Mucosa of descending colon (tissue), 3 donors: Measurements from ENCODE around the gene DNM1. TPM values are rescaled to one million over a fixed set of nuclear protein-coding genes. Genes with fewer than 3 reads are reported as not detected.

Source experiments
- ATAC-seq: fragments of 200-7000 bp; cut with Tn5 transposase; one replicate; pipeline ENCODE4 v1.9.1; 2020; ENCODE audit warnings: mild to moderate bottlenecking, moderate library complexity
- DNase-seq, 3 donors: peaks; one replicate each; pipeline ENCODE4 v3.0.0-alpha.2; 2020
- H3K36me3 ChIP-seq: fragments of 200-600 bp; one replicate; pipeline ENCODE4 v1.8.0; 2021; ENCODE audit warnings: low read depth, mild to moderate bottlenecking
- H3K4me1 ChIP-seq: fragments of 200-600 bp; one replicate; pipeline ENCODE4 v1.8.0; 2021; ENCODE audit warnings: low read depth, mild to moderate bottlenecking
- H3K4me3 ChIP-seq: fragments of 200-600 bp; one replicate; pipeline ENCODE4 v1.8.0; 2021; ENCODE audit warnings: mild to moderate bottlenecking
- H3K9me3 ChIP-seq: fragments of 200-600 bp; one replicate; pipeline ENCODE4 v1.8.0; 2021; ENCODE audit warnings: mild to moderate bottlenecking
- intact Hi-C, 2 donors: fragments of 100-400 bp; cut with DNase I in 1 of 2; cut with micrococcal nuclease in 1 of 2; formaldehyde crosslinking; loops; one replicate each; pipeline versions ENCODE4 v1.11.0 to v1.11.1; 2022; cut with DNase I, micrococcal nuclease
- total RNA-seq, 3 donors: library from RNA; stranded (reverse); fragmentation: NEBNext Ultra II Directional in 2 of 3; extraction: Animal tissue kit (Norgen Biotek cat#: 25700) in 2 of 3; gene quantifications; one replicate each; pipeline versions ENCODE4 v1.2.1 to v1.2.4, GENCODE V29; 2021 to 2023
- TF ChIP-seq, protein P1 (sequence below): fragments of 200-600 bp; IDR thresholded peaks from one replicate; pipeline ENCODE4 v1.8.0; 2022; ENCODE audit warnings: antibody characterized with exemption, mild to moderate bottlenecking
- donor health status: DM: no; HTN: no; CAD: no; lungs with moderate emphysema.
- donor health status: DM: no; HTN: no; CAD: no.
- donor health status: DM: no; HTN: yes; CAD: no.

The DNM1 gene
- total RNA-seq, 3 donors from 2014 or later: 4.0 to 19.0 (median 6.7) TPM

DNA sequence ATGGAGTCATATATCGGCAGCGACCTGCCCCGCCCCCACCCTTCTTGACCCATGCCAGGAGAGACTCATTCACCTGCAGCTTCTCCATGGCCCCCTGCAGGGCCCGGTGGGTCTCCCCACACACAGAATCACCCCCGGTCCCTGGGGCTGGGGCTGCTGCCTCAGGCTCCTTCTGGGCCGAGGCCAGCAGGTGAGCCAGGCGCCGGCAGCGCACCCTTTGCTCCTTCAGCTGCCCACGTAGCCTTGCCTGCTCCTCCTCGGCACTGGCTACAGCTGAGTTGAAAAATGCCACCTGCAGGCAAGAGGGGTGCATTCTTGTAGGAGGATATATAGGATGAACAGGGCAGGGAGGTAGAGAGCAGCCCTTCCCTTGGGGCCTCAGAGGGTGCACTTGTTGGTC lies 54.7 kb downstream of the DNM1 start:
- TF ChIP-seq, protein P1, sequence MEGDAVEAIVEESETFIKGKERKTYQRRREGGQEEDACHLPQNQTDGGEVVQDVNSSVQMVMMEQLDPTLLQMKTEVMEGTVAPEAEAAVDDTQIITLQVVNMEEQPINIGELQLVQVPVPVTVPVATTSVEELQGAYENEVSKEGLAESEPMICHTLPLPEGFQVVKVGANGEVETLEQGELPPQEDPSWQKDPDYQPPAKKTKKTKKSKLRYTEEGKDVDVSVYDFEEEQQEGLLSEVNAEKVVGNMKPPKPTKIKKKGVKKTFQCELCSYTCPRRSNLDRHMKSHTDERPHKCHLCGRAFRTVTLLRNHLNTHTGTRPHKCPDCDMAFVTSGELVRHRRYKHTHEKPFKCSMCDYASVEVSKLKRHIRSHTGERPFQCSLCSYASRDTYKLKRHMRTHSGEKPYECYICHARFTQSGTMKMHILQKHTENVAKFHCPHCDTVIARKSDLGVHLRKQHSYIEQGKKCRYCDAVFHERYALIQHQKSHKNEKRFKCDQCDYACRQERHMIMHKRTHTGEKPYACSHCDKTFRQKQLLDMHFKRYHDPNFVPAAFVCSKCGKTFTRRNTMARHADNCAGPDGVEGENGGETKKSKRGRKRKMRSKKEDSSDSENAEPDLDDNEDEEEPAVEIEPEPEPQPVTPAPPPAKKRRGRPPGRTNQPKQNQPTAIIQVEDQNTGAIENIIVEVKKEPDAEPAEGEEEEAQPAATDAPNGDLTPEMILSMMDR: no peak
- H3K4me3 ChIP-seq: no peak overlapping the region
- peaks cover 10% of the 10 kb centered on the region for H3K36me3 ChIP-seq

DNA sequence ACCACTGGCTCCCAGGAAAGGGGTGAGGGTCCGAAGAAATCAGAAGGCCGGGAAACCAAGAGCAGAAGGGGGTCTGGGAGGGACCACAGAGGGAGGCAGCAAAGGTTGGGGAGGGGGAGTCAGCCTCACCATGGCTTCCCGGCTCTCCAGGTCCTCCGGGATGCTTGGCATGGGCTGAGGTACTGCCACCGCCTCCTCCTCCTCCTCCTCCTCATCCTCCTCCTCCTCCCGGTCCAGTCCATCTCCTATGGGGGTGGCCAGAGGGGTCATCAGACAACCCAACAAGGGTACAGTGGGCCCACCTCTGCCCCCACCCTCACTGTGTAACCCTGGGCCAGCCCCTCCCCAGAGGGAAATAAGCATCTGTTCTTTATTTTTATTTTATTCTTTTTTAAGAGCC lies 55.1 kb downstream of the DNM1 start:
- no peak for ATAC-seq
- DNase-seq: no peak
- intact Hi-C loops: no loop called here
- Histone ChIP-seq H3K4me3 (no peak overlapping the region), H3K36me3 (peaks cover 10% of the 10 kb centered on the region), H3K4me1 (no peaks in the 10 kb centered on the region), H3K9me3 (no peaks in the 10 kb centered on the region)
- TF ChIP-seq, protein P1: no peak

More for the DNA sequence above, 54.7 kb downstream of the DNM1 start:
- ATAC-seq (no peak), DNase-seq (no peak)
- Histone ChIP-seq H3K4me1 (no peaks in the 10 kb centered on the region), H3K9me3 (no peaks in the 10 kb centered on the region)
- intact Hi-C loops: no loop called here

GRCh38 chr9:128259156-128259555 lies 56.0 kb downstream of the DNM1 start:
- Histone ChIP-seq H3K9me3 (no peaks in the 10 kb centered on the region), H3K4me1 (no peaks in the 10 kb centered on the region), H3K4me3 (no peak overlapping the region), H3K36me3 (peaks cover 10% of the 10 kb centered on the region)
- no peak for DNase-seq
- TF ChIP-seq, protein P1: no peak
- intact Hi-C loops: no loop called here
- no peak for ATAC-seq

GRCh38 chr9:128260340-128260739 lies 57.2 kb downstream of the DNM1 start:
- Histone ChIP-seq H3K4me3 (no peak overlapping the region), H3K36me3 (peaks cover 10% of the 10 kb centered on the region), H3K4me1 (no peaks in the 10 kb centered on the region), H3K9me3 (no peaks in the 10 kb centered on the region)
- DNase-seq (no peak), ATAC-seq (no peak)
- TF ChIP-seq, protein P1: no peak
- intact Hi-C loops: no loop called here

- H3K4me3 ChIP-seq: no peak overlapping the region
- peaks cover 10% of the 10 kb centered on the region for H3K36me3 ChIP-seq
- no peaks in the 10 kb centered on the region for H3K9me3 ChIP-seq
- no peaks in the 10 kb centered on the region for H3K4me1 ChIP-seq
- TF ChIP-seq, protein P1: no peak
- intact Hi-C loops: no loop called here
- DNase-seq (no peak), ATAC-seq (no peak)
These were observed 59.5 kb downstream of the DNM1 start for GRCh38 chr9:128262687-128263086.

- Histone ChIP-seq H3K4me3 (no peak overlapping the region), H3K36me3 (no peaks in the 10 kb centered on the region), H3K9me3 (no peaks in the 10 kb centered on the region), H3K4me1 (no peaks in the 10 kb centered on the region)
- TF ChIP-seq, protein P1: no peak
- intact Hi-C loops: no loop called here
- ATAC-seq (no peak), DNase-seq (no peak)
These were observed 62.2 kb downstream of the DNM1 start for GRCh38 chr9:128265348-128265847.
